Uterine smooth muscle cell (primary cell): ENCODE results near the gene STMP1. TPM values are rescaled to one million over a fixed set of nuclear protein-coding genes. Genes with fewer than 3 reads are reported as not detected.

ENCODE experiments used
- total RNA-seq: library from RNA; depleted of rRNA; stranded (reverse); fragments of >200 nt; gene quantifications from 2 replicates; pipeline ENCODE4 v1.2.3, GENCODE V29; 2014

STMP1 gene
- 15.0 and 15.6 TPM in 2 replicates for total RNA-seq

GRCh38 chr7:135662373-135663114 is at the start of gene STMP1:
TSS of gene STMP1 (plus strand) at chr7:135662514.

Other genes starting within 250 kb of the STMP1 start
- gene CNOT4, start 152.4 kb upstream of the STMP1 start, total RNA-seq, result 5.9 and 6.6 TPM in 2 replicates
- 49.5 and 101 TPM in 2 replicates for gene NUP205, start 104.6 kb upstream of the STMP1 start, total RNA-seq
- under 0.01 and 0.22 TPM in 2 replicates for gene SLC13A4, start 65.7 kb downstream of the STMP1 start, total RNA-seq
- gene FAM180A, start 86.3 kb downstream of the STMP1 start, total RNA-seq, result 6.4 and 24.9 TPM in 2 replicates